Stomach (tissue), 4 donors: Measurements from ENCODE around the gene PDGFD.

ENCODE experiments used
- POLR2A ChIP-seq, 4 donors: fragments of 450-650 bp; IDR thresholded peaks; one replicate each; pipeline ENCODE4 v1.6.1; 2016; ENCODE audit warnings: antibody characterized with exemption in 4 of 4, control low read depth in 2 of 4, mild to moderate bottlenecking in 1 of 4, moderate library complexity in 1 of 4
- TF ChIP-seq, protein P1 (sequence below), 7 experiments: fragments of 450-650 bp in 4 of 7; fragments of 200-600 bp in 3 of 7; sonication (generic) in 3 of 7; IDR thresholded peaks; one replicate each; pipeline ENCODE4 v1.5.1; 2016 to 2019; ENCODE audit warnings: antibody characterized with exemption in 7 of 7, control low read depth in 2 of 7, mild to moderate bottlenecking in 1 of 7

- TF ChIP-seq POLR2A (IDR thresholded peaks at IDR 0.05) = no peak
- TF ChIP-seq, protein P1, sequence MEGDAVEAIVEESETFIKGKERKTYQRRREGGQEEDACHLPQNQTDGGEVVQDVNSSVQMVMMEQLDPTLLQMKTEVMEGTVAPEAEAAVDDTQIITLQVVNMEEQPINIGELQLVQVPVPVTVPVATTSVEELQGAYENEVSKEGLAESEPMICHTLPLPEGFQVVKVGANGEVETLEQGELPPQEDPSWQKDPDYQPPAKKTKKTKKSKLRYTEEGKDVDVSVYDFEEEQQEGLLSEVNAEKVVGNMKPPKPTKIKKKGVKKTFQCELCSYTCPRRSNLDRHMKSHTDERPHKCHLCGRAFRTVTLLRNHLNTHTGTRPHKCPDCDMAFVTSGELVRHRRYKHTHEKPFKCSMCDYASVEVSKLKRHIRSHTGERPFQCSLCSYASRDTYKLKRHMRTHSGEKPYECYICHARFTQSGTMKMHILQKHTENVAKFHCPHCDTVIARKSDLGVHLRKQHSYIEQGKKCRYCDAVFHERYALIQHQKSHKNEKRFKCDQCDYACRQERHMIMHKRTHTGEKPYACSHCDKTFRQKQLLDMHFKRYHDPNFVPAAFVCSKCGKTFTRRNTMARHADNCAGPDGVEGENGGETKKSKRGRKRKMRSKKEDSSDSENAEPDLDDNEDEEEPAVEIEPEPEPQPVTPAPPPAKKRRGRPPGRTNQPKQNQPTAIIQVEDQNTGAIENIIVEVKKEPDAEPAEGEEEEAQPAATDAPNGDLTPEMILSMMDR (IDR thresholded peaks at IDR 0.05) = no peak
Measured at GRCh38 chr11:104124979-104125378, 39.0 kb downstream of the PDGFD start.
